H1 (cell line): ENCODE results near the gene ABCG5. TPM values are rescaled to one million over a fixed set of nuclear protein-coding genes. Genes with fewer than 3 reads are reported as not detected.

Source experiments
- CTCF ChIA-PET: fragments of 300-600 bp; sonication (Branson Sonifier 250); formaldehyde crosslinking; loops from one replicate; lab custom pipeline; 2021; ENCODE audit not compliant: partially characterized antibody; lab: Charles Lee
- POLR2A ChIA-PET: fragments of 300-600 bp; sonication (Branson Sonifier 250); formaldehyde crosslinking; loops from one replicate; lab custom pipeline; 2021; ENCODE audit warnings: inconsistent platforms; ENCODE audit not compliant: partially characterized antibody; lab: Charles Lee
- DNase-seq, 2 experiments: peaks; one replicate each; pipeline versions ENCODE4 v3.0.0 to v3.0.0-alpha.2; 2010 to 2022; ENCODE audit warnings: low spot score in 2 of 2, low read depth in 1 of 2, mixed read lengths in 1 of 2
- FAIRE-seq: peaks from 2 replicates; lab custom pipeline; 2011; peaks lifted over from hg19 to GRCh38; lab: Jason Lieb, UNC
- H2AFZ ChIP-seq: 2 replicates; pipeline ENCODE4 v1.8.1; 2012; ENCODE audit warnings: low read length, inconsistent platforms
- H2AK5ac ChIP-seq: 2 replicates; pipeline ENCODE4 v1.6.1; 2013; ENCODE audit warnings: low read depth, low read length
- H2BK120ac ChIP-seq: replicated peaks from 2 replicates; pipeline ENCODE3; 2013; ENCODE audit warnings: low read depth, low read length, inconsistent platforms
- H2BK12ac ChIP-seq: 2 replicates; pipeline ENCODE4 v1.6.1; 2013; ENCODE audit warnings: low read depth, low read length
- H2BK15ac ChIP-seq: 2 replicates; pipeline ENCODE4 v1.6.1; 2013; ENCODE audit warnings: low read length
- H2BK20ac ChIP-seq: 2 replicates; pipeline ENCODE4 v1.6.1; 2013; ENCODE audit warnings: low read length
- H2BK5ac ChIP-seq: 2 replicates; pipeline ENCODE4 v1.6.1; 2013; ENCODE audit warnings: low read depth, low read length
- H3K14ac ChIP-seq: 2 replicates; pipeline ENCODE4 v1.6.1; 2013; ENCODE audit warnings: inconsistent platforms; ENCODE audit not compliant: insufficient read length
- H3K18ac ChIP-seq: 2 replicates; pipeline ENCODE4 v1.6.1; 2013; ENCODE audit warnings: low read length; ENCODE audit errors: extremely low read depth
- H3K23ac ChIP-seq: 2 replicates; pipeline ENCODE4 v1.6.1; 2013; ENCODE audit warnings: inconsistent platforms; ENCODE audit not compliant: insufficient read length
- H3K23me2 ChIP-seq: 2 replicates; pipeline ENCODE4 v1.6.1; 2013; ENCODE audit warnings: low read depth, low read length
- H3K27ac ChIP-seq: 2 replicates; pipeline ENCODE4 v1.6.1; 2011; ENCODE audit warnings: low read depth, low read length, inconsistent platforms
- H3K27me3 ChIP-seq, 4 experiments: replicated peaks in 1 of 4; 1 replicate in 1 of 4; 2 replicates in 3 of 4; pipeline versions ENCODE4 v1.6.1 to v1.8.1; 2011 to 2013; ENCODE audit warnings: low read length in 3 of 4, mild to moderate bottlenecking in 3 of 4, inconsistent platforms in 2 of 4, mixed read lengths in 2 of 4, moderate library complexity in 1 of 4; ENCODE audit not compliant: control insufficient read depth in 3 of 4, insufficient read depth in 3 of 4; ENCODE audit errors: extremely low read depth in 1 of 4
- H3K36me3 ChIP-seq, 4 experiments: 2 replicates each; pipeline versions ENCODE4 v1.6.1 to v1.8.1; 2011 to 2013; ENCODE audit warnings: mild to moderate bottlenecking in 4 of 4, low read length in 3 of 4, moderate library complexity in 2 of 4, control low read depth in 1 of 4, inconsistent platforms in 1 of 4; ENCODE audit not compliant: insufficient read depth in 4 of 4, control insufficient read depth in 2 of 4
- H3K4ac ChIP-seq: replicated peaks from 2 replicates; pipeline ENCODE3; 2013; ENCODE audit warnings: low read length, low read depth, mixed read lengths, inconsistent platforms; ENCODE audit not compliant: insufficient read length
- H3K4me1 ChIP-seq, 4 experiments: replicated peaks in 1 of 4; 1 replicate in 1 of 4; 2 replicates in 3 of 4; pipeline versions ENCODE4 v1.6.1 to v1.8.1; 2011 to 2013; ENCODE audit warnings: low read length in 3 of 4, inconsistent platforms in 2 of 4, mixed read lengths in 1 of 4; ENCODE audit not compliant: insufficient read depth in 4 of 4, control insufficient read depth in 3 of 4
- H3K4me2 ChIP-seq, 2 experiments: 2 replicates each; pipeline versions ENCODE4 v1.6.1 to v1.8.1; 2011 to 2013; ENCODE audit warnings: low read depth in 2 of 2, low read length in 2 of 2, control low read depth in 1 of 2, inconsistent platforms in 1 of 2, mild to moderate bottlenecking in 1 of 2; ENCODE audit not compliant: insufficient read depth in 1 of 2
- H3K4me3 ChIP-seq, 4 experiments: fragments of 200-600, 300-600 bp in 1 of 4; sonication (generic), shearing (Covaris generic), sonication (Bioruptor Twin) in 1 of 4; 2 replicates each; pipeline versions ENCODE4 v1.5.1 to v1.8.1; 2011 to 2016; ENCODE audit warnings: low read length in 4 of 4, low read depth in 3 of 4, control low read depth in 2 of 4, inconsistent platforms in 2 of 4, mild to moderate bottlenecking in 2 of 4, mixed read lengths in 1 of 4, moderate library complexity in 1 of 4; ENCODE audit not compliant: insufficient read depth in 2 of 4; ENCODE audit errors: extremely low read depth in 1 of 4
- H3K56ac ChIP-seq: replicated peaks from 2 replicates; pipeline ENCODE3; 2013; ENCODE audit warnings: low read depth, mild to moderate bottlenecking, mixed read lengths, low read length, inconsistent platforms; ENCODE audit not compliant: insufficient read length
- H3K79me1 ChIP-seq: 2 replicates; pipeline ENCODE4 v1.6.1; 2013; ENCODE audit warnings: low read depth, low read length, control low read depth
- H3K79me2 ChIP-seq, 2 experiments: 2 replicates each; pipeline versions ENCODE4 v1.6.1 to v1.8.1; 2012 to 2013; ENCODE audit warnings: low read length in 2 of 2, mild to moderate bottlenecking in 2 of 2, inconsistent platforms in 1 of 2; ENCODE audit not compliant: insufficient read depth in 2 of 2, control insufficient read depth in 1 of 2
- H3K9ac ChIP-seq, 4 experiments: replicated peaks in 1 of 4; 1 replicate in 1 of 4; 2 replicates in 3 of 4; pipeline versions ENCODE4 v1.6.1 to v1.8.1; 2011 to 2013; ENCODE audit warnings: low read depth in 3 of 4, low read length in 3 of 4, control low read depth in 2 of 4, mild to moderate bottlenecking in 2 of 4, moderate library complexity in 2 of 4, inconsistent platforms in 1 of 4; ENCODE audit errors: extremely low read depth in 1 of 4
- H3K9me3 ChIP-seq, 2 experiments: 2 replicates each; pipeline versions ENCODE4 v1.6.1 to v1.8.1; 2012 to 2013; ENCODE audit warnings: mild to moderate bottlenecking in 2 of 2, moderate library complexity in 2 of 2, control low read depth in 1 of 2, inconsistent platforms in 1 of 2, low read depth in 1 of 2, low read length in 1 of 2, mixed read lengths in 1 of 2; ENCODE audit not compliant: insufficient read depth in 2 of 2
- H4K20me1 ChIP-seq, 2 experiments: replicated peaks in 1 of 2; 2 replicates each; pipeline versions ENCODE3 to v1.8.1; 2011 to 2013; ENCODE audit warnings: inconsistent platforms in 2 of 2, low read length in 2 of 2, mild to moderate bottlenecking in 1 of 2; ENCODE audit not compliant: insufficient read depth in 2 of 2, control insufficient read depth in 1 of 2
- H4K5ac ChIP-seq: 2 replicates; pipeline ENCODE4 v1.6.1; 2013; ENCODE audit warnings: low read length, low read depth, mixed read lengths, inconsistent platforms; ENCODE audit not compliant: insufficient read length
- H4K8ac ChIP-seq: 2 replicates; pipeline ENCODE4 v1.8.0; 2013; ENCODE audit warnings: mild to moderate bottlenecking, moderate library complexity, low read length, inconsistent platforms; ENCODE audit not compliant: insufficient read depth; ENCODE audit errors: extremely low read depth
- H4K91ac ChIP-seq: replicated peaks from 2 replicates; pipeline ENCODE3; 2013; ENCODE audit warnings: low read length, mixed read lengths, inconsistent platforms; ENCODE audit not compliant: insufficient read length
- BRCA1 ChIP-seq: IDR thresholded peaks from 2 replicates; pipeline ENCODE4 v1.6.1; 2012; ENCODE audit warnings: low read depth, low read length, improper control_type of control experiment
- CHD2 ChIP-seq: IDR thresholded peaks from 2 replicates; pipeline ENCODE4 v1.6.1; 2012; ENCODE audit warnings: low read length, improper control_type of control experiment
- KDM4A ChIP-seq: IDR thresholded peaks from one replicate; pipeline ENCODE4 v1.7.1; 2012; ENCODE audit warnings: low read depth, mild to moderate bottlenecking, moderate library complexity, low read length, inconsistent platforms; ENCODE audit not compliant: severe bottlenecking
- MAFK ChIP-seq: IDR thresholded peaks from 2 replicates; pipeline ENCODE4 v1.6.1; 2012; ENCODE audit warnings: low read depth, mild to moderate bottlenecking, improper control_type of control experiment, low read length
- PHF8 ChIP-seq: fragments of 200-600 bp; sonication (generic); conservative IDR thresholded peaks from 2 replicates; pipeline ENCODE4 v1.7.1; 2012; ENCODE audit warnings: low read depth, mild to moderate bottlenecking, inconsistent platforms, low read length, moderate library complexity
- SP1 ChIP-seq: IDR thresholded peaks from 2 replicates; pipeline ENCODE4 v1.6.1; 2011; ENCODE audit warnings: low read depth, low read length
- TEAD4 ChIP-seq: IDR thresholded peaks from 2 replicates; pipeline ENCODE4 v1.6.1; 2012; ENCODE audit warnings: low read depth, low read length, inconsistent platforms, mixed read lengths
- WGBS, 2 experiments: shearing (Covaris generic) in 1 of 2; methylation state at CpG; one replicate each; pipeline versions ENCODE4 v1.1.6 to v1.1.7; 2013 to 2015; ENCODE audit warnings: low lambda C conversion rate in 2 of 2, mixed read lengths in 2 of 2, inconsistent platforms in 1 of 2, low coverage in 1 of 2, missing lambda C conversion rate in 1 of 2; ENCODE audit not compliant: insufficient replicate concordance in 2 of 2, insufficient coverage in 1 of 2, insufficient read length in 1 of 2; ENCODE audit errors: extremely low coverage in 1 of 2, missing lambda C conversion rate in 1 of 2; 5-methylcytosine and 5-hydroxymethylcytosine counted together
- polyA plus RNA-seq, 7 experiments: library from polyadenylated mRNA; depleted of rRNA in 3 of 7; stranded (reverse) in 5 of 7; unstranded in 2 of 7; fragments of >200 nt in 5 of 7; fragments of 200-250 nt in 2 of 7; gene quantifications; 1 replicate in 5 of 7; 2 replicates in 1 of 7; 4 replicates in 1 of 7; pipeline versions ENCODE4 v1.2.1 to v1.2.3, GENCODE V29; 2011 to 2013; ENCODE audit warnings: missing spikeins in 2 of 7, mixed read lengths in 2 of 7
- total RNA-seq: library from RNA; stranded (reverse); fragmentation: NEBNext Ultra II Directional; extraction: Animal tissue kit (Norgen Biotek cat#: 25700); gene quantifications from 2 replicates; pipeline ENCODE4 v1.2.1, GENCODE V29; 2021

ABCG5 gene
- total and polyA plus RNA-seq, 2 of the 8 experiments (the other 6 are each of a cell fraction or from before 2014, with no cell fraction given), result not detected

- Histone ChIP-seq H2BK5ac (no peak overlapping the region), H4K8ac (no peak overlapping the region; the same call in 1 of the 2 replicates), H3K27ac (no peak overlapping the region), H2BK20ac (no peak overlapping the region), H3K9me3 (no peaks in the 10 kb centered on the region), H3K4ac (no peak overlapping the region), H3K9ac (no peak overlapping the region), H4K91ac (no peak overlapping the region), H3K79me2 (no peaks in the 10 kb centered on the region), H2AK5ac (no peak overlapping the region), H3K79me1 (no peaks in the 10 kb centered on the region), H3K18ac (no peak overlapping the region), H3K4me1 (no peaks in the 10 kb centered on the region; a peak in 1 of 7 replicates), H2BK15ac (no peak overlapping the region), H3K4me3 (no peak overlapping the region), H4K5ac (no peak overlapping the region), H3K23me2 (no peaks in the 10 kb centered on the region), H2AFZ (no peak overlapping the region), H2BK120ac (no peak overlapping the region), H3K56ac (no peak overlapping the region), H3K27me3 (no peaks in the 10 kb centered on the region), H2BK12ac (no peak overlapping the region), H3K14ac (no peak overlapping the region), H4K20me1 (no peaks in the 10 kb centered on the region), H3K4me2 (no peak overlapping the region), H3K36me3 (no peaks in the 10 kb centered on the region), H3K23ac (no peak overlapping the region)
- WGBS, 2 experiments, result 95% methylated on average over 18 of the region's 21 CpGs; no CpG with 5 or more reads in 1 of the 2 experiments
- ChIA-PET CTCF (interaction anchor here (0.6 to 1.9 kb wide), 4 partner anchors 11 to 238 kb away, joined by 3 to 9 read pairs (median 3); no protein-coding TSS in a partner anchor), POLR2A (no interaction called here)
- no peak for FAIRE-seq
- TF ChIP-seq TEAD4 (no peak), SP1 (no peak), MAFK (no peak), CHD2 (no peak), PHF8 (no peak), KDM4A (no peak), BRCA1 (no peak)
- DNase-seq, result peak in 1 of 2 experiments; percentile 42
Observed at GRCh38 chr2:43852196-43852730, 13.6 kb upstream of the ABCG5 start.
